ENCODE data around the gene CENPT.

GRCh38 chr16:67780847-67781564 lies 66.5 kb downstream of the CENPT start:
- no peak for TF ChIP-seq POLR2A (IDR thresholded peaks at IDR 0.05)
- no peak for TF ChIP-seq CTCF (IDR thresholded peaks at IDR 0.05)

All from body of pancreas (tissue), 4 donors.